Glomerular visceral epithelial cell (primary cell): ENCODE data around the gene TPST2.
"Not testable (repeated sequence)": the region's sequence is repeated elsewhere in the genome, so short reads cannot be mapped to it uniquely, and the experiment has no call there.

Experiments
- DNase-seq: peaks from one replicate; pipeline ENCODE4 v3.0.0-alpha.2; 2016; ENCODE audit errors: extremely low spot score

Gene TPST2

GRCh38 chr22:26589845-26590736, at the start of gene TPST2:
Gene TPST2 (minus strand): TSS chr22:26590132. CDS start chr22:26541630, 48,502 bp downstream.
- DNase-seq: peak; percentile 81

- no peak for DNase-seq
Observed at GRCh38 chr22:26636296-26636695, 46.4 kb upstream of the TPST2 start.

GRCh38 chr22:26635117-26635516, 45.2 kb upstream of the TPST2 start:
- no peak for DNase-seq

- DNase-seq: no peak
Observed at GRCh38 chr22:26634189-26634588, 44.3 kb upstream of the TPST2 start.

- DNase-seq: no peak
Observed at GRCh38 chr22:26632422-26633155, 42.7 kb upstream of the TPST2 start.

GRCh38 chr22:26631282-26631681, 41.4 kb upstream of the TPST2 start:
- no peak for DNase-seq

- DNase-seq: no peak
Observed at GRCh38 chr22:26629988-26630761, 40.2 kb upstream of the TPST2 start.

GRCh38 chr22:26624803-26625202, 34.9 kb upstream of the TPST2 start:
- DNase-seq: peak; percentile 18

- DNase-seq: no peak
Observed at GRCh38 chr22:26623984-26624383, 34.1 kb upstream of the TPST2 start.

- DNase-seq: no peak
Observed at GRCh38 chr22:26621663-26622062, 31.7 kb upstream of the TPST2 start, which contains the start of gene CRYBA4. Gene CRYBA4 (plus strand): TSS chr22:26621963. CDS start chr22:26622597, 634 bp downstream.

GRCh38 chr22:26620197-26620596, 30.3 kb upstream of the TPST2 start:
- DNase-seq: no peak

- DNase-seq: no peak
Observed at GRCh38 chr22:26619510-26619909, 29.6 kb upstream of the TPST2 start.

GRCh38 chr22:26618455-26618854, 28.5 kb upstream of the TPST2 start:
- no peak for DNase-seq

- no peak for DNase-seq
Observed at GRCh38 chr22:26617271-26618199, 27.6 kb upstream of the TPST2 start, which contains the start of gene CRYBB1. Gene CRYBB1 (minus strand): TSS chr22:26618027. CDS start chr22:26616319, 1,708 bp downstream.

- no peak for DNase-seq
Observed at GRCh38 chr22:26616650-26617049, 26.7 kb upstream of the TPST2 start.

GRCh38 chr22:26615830-26616435, 26.0 kb upstream of the TPST2 start:
- DNase-seq: no peak

GRCh38 chr22:26615149-26615548, 25.2 kb upstream of the TPST2 start:
- no peak for DNase-seq

GRCh38 chr22:26614322-26614721, 24.4 kb upstream of the TPST2 start:
- peak; percentile 12 for DNase-seq

- not testable (repeated sequence) for DNase-seq
Observed at GRCh38 chr22:26613753-26614152, 23.8 kb upstream of the TPST2 start.

GRCh38 chr22:26612652-26613051, 22.7 kb upstream of the TPST2 start:
- no peak for DNase-seq
